Measurements from ENCODE around the gene NEK4.

GRCh38 chr3:52710512-52710911 lies 60.2 kb downstream of the NEK4 start:
- no peak for TF ChIP-seq YY1 (IDR thresholded peaks at IDR 0.05; ENCODE audit: insufficient read depth, insufficient read length)
- no peak for TF ChIP-seq SUZ12 (IDR thresholded peaks at IDR 0.05; ENCODE audit: extremely low read depth, insufficient read depth, insufficient read length)
- TF ChIP-seq ZNF274 (IDR thresholded peaks at IDR 0.05; ENCODE audit: low read depth, low read length) = no peak
